Gastrocnemius medialis (tissue), 4 donors: ENCODE data around the gene ZFYVE28.

Experiments
- CTCF ChIP-seq, 5 experiments: fragments of 450-650 bp in 3 of 5; fragments of 200-600 bp in 2 of 5; sonication (generic) in 2 of 5; IDR thresholded peaks in 4 of 5; conservative IDR thresholded peaks in 1 of 5; 1 replicate in 4 of 5; 2 replicates in 1 of 5; pipeline ENCODE4 v1.5.1; 2016 to 2019; ENCODE audit warnings: antibody characterized with exemption in 5 of 5, mild to moderate bottlenecking in 3 of 5, moderate library complexity in 3 of 5
- POLR2A ChIP-seq, 2 donors: fragments of 450-650 bp; IDR thresholded peaks; one replicate each; pipeline ENCODE4 v1.6.1; 2017; ENCODE audit warnings: antibody characterized with exemption in 2 of 2, mild to moderate bottlenecking in 2 of 2, moderate library complexity in 2 of 2

- TF ChIP-seq CTCF (IDR thresholded peaks at IDR 0.05 in 4 of 5, conservative IDR thresholded peaks at IDR 0.05 in 1 of 5) (no peak), POLR2A (IDR thresholded peaks at IDR 0.05) (no peak)
Measured at GRCh38 chr4:2445130-2445529, 26.7 kb upstream of the ZFYVE28 start.
